Smooth muscle cell (in vitro differentiated cells): Measurements from ENCODE around the gene POLR3E. TPM values are rescaled to one million over a fixed set of nuclear protein-coding genes. Genes with fewer than 3 reads are reported as not detected.

Experiments used
- DNase-seq: peaks from one replicate; lab custom pipeline; 2025; ENCODE audit not compliant: unreplicated experiment; lab: John Stamatoyannopoulos, UW
- H2AFZ ChIP-seq: fragments of 200-600 bp; sonication (generic); 2 replicates; pipeline ENCODE4 v1.6.0; 2016; ENCODE audit warnings: antibody characterized with exemption, low read depth, mild to moderate bottlenecking
- H3F3A ChIP-seq: fragments of 200-600 bp; sonication (generic); 2 replicates; pipeline ENCODE4 v1.6.0; 2017; ENCODE audit warnings: antibody characterized with exemption, low read depth
- H3K27ac ChIP-seq: fragments of 200-600 bp; sonication (generic); 2 replicates; pipeline ENCODE4 v1.5.1; 2016; ENCODE audit warnings: low read depth, mild to moderate bottlenecking
- H3K27me3 ChIP-seq: fragments of 200-600 bp; sonication (generic); 2 replicates; pipeline ENCODE4 v1.6.1; 2016; ENCODE audit warnings: low read depth, mild to moderate bottlenecking
- H3K36me3 ChIP-seq: fragments of 200-600 bp; sonication (generic); 2 replicates; pipeline ENCODE4 v1.5.1; 2016; ENCODE audit warnings: low read depth
- H3K4me1 ChIP-seq: fragments of 200-600 bp; sonication (generic); 2 replicates; pipeline ENCODE4 v1.5.1; 2016; ENCODE audit warnings: low read depth
- H3K4me2 ChIP-seq: fragments of 200-600 bp; sonication (generic); 2 replicates; pipeline ENCODE4 v1.6.0; 2016; ENCODE audit warnings: mild to moderate bottlenecking
- H3K4me3 ChIP-seq: fragments of 200-600 bp; sonication (generic); 2 replicates; pipeline ENCODE4 v1.5.1; 2016; ENCODE audit warnings: mild to moderate bottlenecking
- H3K79me2 ChIP-seq: fragments of 200-600 bp; sonication (generic); 2 replicates; pipeline ENCODE4 v1.6.0; 2016; ENCODE audit warnings: low read depth, mild to moderate bottlenecking
- H3K9ac ChIP-seq: fragments of 200-600 bp; sonication (generic); 2 replicates; pipeline ENCODE4 v1.6.0; 2016; ENCODE audit warnings: low read depth
- H3K9me3 ChIP-seq: fragments of 200-600 bp; sonication (generic); replicated peaks from 2 replicates; pipeline ENCODE4 v1.5.1; 2016; ENCODE audit warnings: low read depth
- H4K20me1 ChIP-seq: fragments of 200-600 bp; sonication (generic); 2 replicates; pipeline ENCODE4 v1.6.0; 2016; ENCODE audit warnings: low read depth
- CTCF ChIP-seq: fragments of 200-600 bp; sonication (generic); IDR thresholded peaks from 2 replicates; pipeline ENCODE4 v1.5.1; 2017; ENCODE audit warnings: borderline replicate concordance, mild to moderate bottlenecking, antibody characterized with exemption; ENCODE audit not compliant: insufficient read depth, poor library complexity, severe bottlenecking
- WGBS: methylation state at CpG from one replicate; pipeline ENCODE4 v1.1.7; 2016; ENCODE audit warnings: low lambda C conversion rate; 5-methylcytosine and 5-hydroxymethylcytosine counted together
- polyA plus RNA-seq: library from polyadenylated mRNA; unstranded; fragments of >200 nt; fragmentation: Nextera tagmentation; extraction: Ambion mirVana; gene quantifications from 2 replicates; pipeline ENCODE4 v1.2.1, GENCODE V29; 2016
- total RNA-seq: library from RNA; depleted of rRNA; stranded (reverse); fragments of >200 nt; gene quantifications from 2 replicates; pipeline ENCODE4 v1.2.3, GENCODE V29; 2014

Gene POLR3E
- total and polyA plus RNA-seq, 2 experiments from 2014 or later, result 13.9 to 31.2 TPM

GRCh38 chr16:22320572-22321339 lies 23.5 kb downstream of the POLR3E start:
- H3K27me3 ChIP-seq, result no peaks in the 10 kb centered on the region
- H3K36me3 ChIP-seq, result no peaks in the 10 kb centered on the region
- H3K4me3 ChIP-seq, result no peak overlapping the region
- H2AFZ ChIP-seq, result no peak overlapping the region
- H3K4me1 ChIP-seq, result no peaks in the 10 kb centered on the region
- TF ChIP-seq CTCF, result no peak
- H3K9ac ChIP-seq, result no peak overlapping the region
- H3K27ac ChIP-seq, result no peak overlapping the region
- peaks cover 28% of the 10 kb centered on the region for H4K20me1 ChIP-seq
- 76% methylated on average over 13 of the region's 13 CpGs for WGBS
- no peaks in the 10 kb centered on the region for H3F3A ChIP-seq
- H3K79me2 ChIP-seq, result no peaks in the 10 kb centered on the region
- no peak for DNase-seq
- no peak overlapping the region for H3K4me2 ChIP-seq
- H3K9me3 ChIP-seq, result no peaks in the 10 kb centered on the region

GRCh38 chr16:22321340-22322001 lies 24.3 kb downstream of the POLR3E start:
- no peaks in the 10 kb centered on the region for H3K4me1 ChIP-seq
- no peaks in the 10 kb centered on the region for H3K79me2 ChIP-seq
- H3K4me2 ChIP-seq, result no peak overlapping the region
- whole genome bisulfite sequencing, result 61% methylated on average over 16 of the region's 16 CpGs
- no peak overlapping the region for H3K9ac ChIP-seq
- no peak overlapping the region for H3K4me3 ChIP-seq
- no peaks in the 10 kb centered on the region for H3K9me3 ChIP-seq
- no peaks in the 10 kb centered on the region for H3F3A ChIP-seq
- no peak overlapping the region for H3K27ac ChIP-seq
- peaks cover 28% of the 10 kb centered on the region for H4K20me1 ChIP-seq
- no peaks in the 10 kb centered on the region for H3K27me3 ChIP-seq
- H2AFZ ChIP-seq, result no peak overlapping the region
- H3K36me3 ChIP-seq, result no peaks in the 10 kb centered on the region
- no peak for DNase-seq
- TF ChIP-seq CTCF, result peak; percentile 97

GRCh38 chr16:22322021-22322471 lies 24.8 kb downstream of the POLR3E start:
- Histone ChIP-seq H3F3A (no peaks in the 10 kb centered on the region), H3K9me3 (no peaks in the 10 kb centered on the region), H3K4me1 (no peaks in the 10 kb centered on the region), H3K79me2 (no peaks in the 10 kb centered on the region), H4K20me1 (peaks cover 28% of the 10 kb centered on the region), H3K36me3 (no peaks in the 10 kb centered on the region), H3K9ac (no peak overlapping the region), H3K4me2 (no peak overlapping the region), H3K27me3 (no peaks in the 10 kb centered on the region), H3K27ac (no peak overlapping the region), H2AFZ (no peak overlapping the region), H3K4me3 (no peak overlapping the region)
- no peak for DNase-seq
- no peak for TF ChIP-seq CTCF
- 98% methylated on average over 11 of the region's 11 CpGs for WGBS

- Histone ChIP-seq H3K36me3 (no peaks in the 10 kb centered on the region), H3K9ac (no peak overlapping the region), H3K9me3 (no peaks in the 10 kb centered on the region), H2AFZ (no peak overlapping the region), H3K27ac (no peak overlapping the region), H3K79me2 (no peaks in the 10 kb centered on the region), H3F3A (no peaks in the 10 kb centered on the region), H4K20me1 (peaks cover 28% of the 10 kb centered on the region), H3K4me1 (no peaks in the 10 kb centered on the region), H3K27me3 (no peaks in the 10 kb centered on the region), H3K4me2 (no peak overlapping the region), H3K4me3 (no peak overlapping the region)
- DNase-seq, result no peak
- whole genome bisulfite sequencing, result 99% methylated on average over 17 of the region's 17 CpGs
- no peak for TF ChIP-seq CTCF
Measured at GRCh38 chr16:22322741-22323140, 25.5 kb downstream of the POLR3E start.
